ENCODE results near the gene MAP3K5.

- TF ChIP-seq CSRNP3 (CRISPR knock-in tag; IDR thresholded peaks at IDR 0.05) (no peak), ZNF8 (CRISPR knock-in tag; IDR thresholded peaks at IDR 0.05) (no peak), ZFP3 (CRISPR knock-in tag; IDR thresholded peaks at IDR 0.05) (no peak), PATZ1 (CRISPR knock-in tag; IDR thresholded peaks at IDR 0.05; ENCODE audit: borderline replicate concordance) (no peak), BACH2 (CRISPR knock-in tag; IDR thresholded peaks at IDR 0.05; ENCODE audit: borderline replicate concordance) (no peak), ARNTL (CRISPR knock-in tag; IDR thresholded peaks at IDR 0.05; ENCODE audit: borderline replicate concordance, low read depth) (no peak), OSR1 (CRISPR knock-in tag; IDR thresholded peaks at IDR 0.05) (no peak), ISL1 (CRISPR knock-in tag; IDR thresholded peaks at IDR 0.05) (no peak), ZFP30 (CRISPR knock-in tag; IDR thresholded peaks at IDR 0.05) (no peak), CREB5 (CRISPR knock-in tag; IDR thresholded peaks at IDR 0.05; ENCODE audit: low read depth) (no peak), ZC3H10 (CRISPR knock-in tag; IDR thresholded peaks at IDR 0.05) (no peak)
Measured at GRCh38 chr6:136552054-136552453, 240.2 kb downstream of the MAP3K5 start.
